ENCODE results near the gene CGNL1. TPM values are rescaled to one million over a fixed set of nuclear protein-coding genes. Genes with fewer than 3 reads are reported as not detected.
A peak's percentile ranks its signal among the peaks of the same experiment; 100 is the strongest.

Gene CGNL1
- polyA plus RNA-seq, 1 of the 3 experiments (the other 2 are of a cell fraction) = 0.23 TPM

GRCh38 chr15:57551715-57552677 lies 175.7 kb downstream of the CGNL1 start (continued):
- TF ChIP-seq TCF12 (IDR thresholded peaks at IDR 0.05) (peak; percentile 77), USF2 (IDR thresholded peaks at IDR 0.05; ENCODE audit: borderline replicate concordance, low read depth, low read length) (no peak), RXRA (IDR thresholded peaks at IDR 0.05; ENCODE audit: borderline replicate concordance, low read depth) (no peak), TEAD4 (IDR thresholded peaks at IDR 0.05; ENCODE audit: borderline replicate concordance, insufficient read depth) (peak; percentile 95), MEF2A (IDR thresholded peaks at IDR 0.05; ENCODE audit: borderline replicate concordance, low read depth) (no peak), RFX5 (IDR thresholded peaks at IDR 0.05; ENCODE audit: low read length) (no peak), EP300 (IDR thresholded peaks at IDR 0.05; ENCODE audit: borderline replicate concordance in 1 of 2, low read depth in 1 of 2, low read length in 1 of 2) (peak; percentile 16 to 76; a peak in 2 of 4 replicates), IRF3 (IDR thresholded peaks at IDR 0.05; ENCODE audit: low read depth, low read length) (no peak), SIN3A (IDR thresholded peaks at IDR 0.05; ENCODE audit: borderline replicate concordance, low read depth, low read length) (no peak), YY1 (IDR thresholded peaks at IDR 0.05; ENCODE audit: low read depth) (no peak)

- no peak for DNase-seq
- peaks cover 25 to 35% of the 10 kb centered on the region in 2 experiments; a peak in 3 of 4 replicates for H3K4me1 ChIP-seq (ENCODE audit: control insufficient read depth in 1 of 2, insufficient read depth in 2 of 2, low read depth in 1 of 2, low read length in 1 of 2)
- TF ChIP-seq POLR2AphosphoS5 (IDR thresholded peaks at IDR 0.05; ENCODE audit: low read depth, low read length) = no peak
- TF ChIP-seq RFX5 (IDR thresholded peaks at IDR 0.05; ENCODE audit: low read length) = no peak
- TF ChIP-seq GABPA (IDR thresholded peaks at IDR 0.05; ENCODE audit: low read depth) = no peak
- no peak for TF ChIP-seq TAF1 (IDR thresholded peaks at IDR 0.05; ENCODE audit: borderline replicate concordance, low read depth, low read length)
- TF ChIP-seq JUND (IDR thresholded peaks at IDR 0.05) = no peak
- TF ChIP-seq SMC3 (IDR thresholded peaks at IDR 0.05; ENCODE audit: low read depth, low read length) = no peak
- TF ChIP-seq USF2 (IDR thresholded peaks at IDR 0.05; ENCODE audit: borderline replicate concordance, low read depth, low read length) = no peak
- no peak for TF ChIP-seq FOXM1 (IDR thresholded peaks at IDR 0.05; ENCODE audit: low read depth)
- no peak for TF ChIP-seq CTCF (IDR thresholded peaks at IDR 0.05)
- TF ChIP-seq MEF2A (IDR thresholded peaks at IDR 0.05; ENCODE audit: borderline replicate concordance, low read depth) = no peak
- TF ChIP-seq RCOR1 (IDR thresholded peaks at IDR 0.05; ENCODE audit: low read length) = no peak
- no peak for TF ChIP-seq YY1 (IDR thresholded peaks at IDR 0.05; ENCODE audit: low read depth)
- TF ChIP-seq IRF3 (IDR thresholded peaks at IDR 0.05; ENCODE audit: low read depth, low read length) = no peak
- TF ChIP-seq NRF1 (IDR thresholded peaks at IDR 0.05; ENCODE audit: low read depth, low read length) = no peak
- TF ChIP-seq FOXJ3 (CRISPR knock-in tag; IDR thresholded peaks at IDR 0.05) = no peak
- no peak for TF ChIP-seq PBX3 (IDR thresholded peaks at IDR 0.05)
- TF ChIP-seq TEAD4 (IDR thresholded peaks at IDR 0.05; ENCODE audit: borderline replicate concordance, insufficient read depth) = no peak
Measured at GRCh38 chr15:57552678-57553334, 176.5 kb downstream of the CGNL1 start.

More at GRCh38 chr15:57552678-57553334, 176.5 kb downstream of the CGNL1 start:
- Histone ChIP-seq H3K36me3 (replicated peaks in 1 of 2; ENCODE audit: control insufficient read depth in 1 of 2, insufficient read depth in 2 of 2, low read length in 1 of 2) (no peaks in the 10 kb centered on the region), H3K27me3 (ENCODE audit: insufficient read depth) (no peaks in the 10 kb centered on the region), H3K4me2 (no peak overlapping the region), H3K27ac (ENCODE audit: low read depth in 2 of 2, low read length in 1 of 2) (peak overlapping the region in 1 of 2 experiments; percentile 72; a peak in 3 of 4 replicates), H3K9ac (no peak overlapping the region), H3K79me2 (ENCODE audit: insufficient read depth) (no peaks in the 10 kb centered on the region), H3K4me3 (ENCODE audit: low read depth in 2 of 2, low read length in 1 of 2) (no peak overlapping the region), H2AFZ (ENCODE audit: low read depth) (peak overlapping the region; percentile 68; the same call in 1 of the 2 replicates), H3K9me3 (no peaks in the 10 kb centered on the region), H3K9me2 (no peaks in the 10 kb centered on the region), H4K20me1 (ENCODE audit: insufficient read depth) (no peaks in the 10 kb centered on the region), H3F3A (replicated peaks; ENCODE audit: insufficient read depth) (peaks cover 11% of the 10 kb centered on the region)
- CTCF ChIA-PET = interaction anchor here (0.9 to 12.5 kb wide), 7 partner anchors 7 to 630 kb away, joined by 3 to 145 read pairs (median 5); no protein-coding TSS in a partner anchor
- 96% methylated on average over 8 of the region's 8 CpGs for WGBS (ENCODE audit: low lambda C conversion rate)
- POLR2A ChIA-PET = no interaction called here
